ENCODE data around the gene TXN2.

Gene TXN2

GRCh38 chr22:36506637-36507517, 25.4 kb upstream of the TXN2 start, which contains the start of gene FOXRED2:
TSS of gene FOXRED2 (minus strand) at chr22:36507040. CDS start at chr22:36506422, 618 bp downstream.
- Mint-ChIP-seq H3K27ac (no peak within 1 kb of the TSS), H3K27me3 (ENCODE audit: low read depth, poor library complexity) (peaks cover 9% of the 10 kb centered on the region), H3K4me3 (peak within 1 kb of the TSS; percentile 63), H3K9me3 (peaks cover 4% of the 10 kb centered on the region), H3K4me1 (peaks cover 17% of the 10 kb centered on the region), H3K36me3 (ENCODE audit: low read depth) (peaks cover 36% of the 10 kb centered on the region)
- TF ChIP-seq CTCF (IDR thresholded peaks at IDR 0.05) = no peak
- DNase-seq = peak; percentile 87

- Mint-ChIP-seq H3K4me1 (peaks cover 17% of the 10 kb centered on the region), H3K27me3 (ENCODE audit: low read depth, poor library complexity) (peaks cover 9% of the 10 kb centered on the region), H3K4me3 (peak overlapping the region; percentile 56), H3K36me3 (ENCODE audit: low read depth) (peaks cover 30% of the 10 kb centered on the region), H3K27ac (no peak overlapping the region), H3K9me3 (peaks cover 4% of the 10 kb centered on the region)
- no peak for DNase-seq
- TF ChIP-seq CTCF (IDR thresholded peaks at IDR 0.05) = no peak
Observed at GRCh38 chr22:36505998-36506635, 24.7 kb upstream of the TXN2 start.

- H3K4me3 Mint-ChIP-seq = no peak overlapping the region
- H3K27me3 Mint-ChIP-seq (ENCODE audit: low read depth, poor library complexity) = peaks cover 4% of the 10 kb centered on the region
- peak overlapping the region; percentile 80 for H3K27ac Mint-ChIP-seq
- DNase-seq = no peak
- H3K9me3 Mint-ChIP-seq = no peaks in the 10 kb centered on the region
- H3K36me3 Mint-ChIP-seq (ENCODE audit: low read depth) = peaks cover 30% of the 10 kb centered on the region
- H3K4me1 Mint-ChIP-seq = peaks cover 19% of the 10 kb centered on the region
- TF ChIP-seq CTCF (IDR thresholded peaks at IDR 0.05) = no peak
Observed at GRCh38 chr22:36497910-36498665, 16.6 kb upstream of the TXN2 start.

- Mint-ChIP-seq H3K9me3 (no peaks in the 10 kb centered on the region), H3K4me1 (peaks cover 25% of the 10 kb centered on the region), H3K27ac (peak overlapping the region; percentile 72), H3K4me3 (no peak overlapping the region), H3K27me3 (ENCODE audit: low read depth, poor library complexity) (peaks cover 4% of the 10 kb centered on the region), H3K36me3 (ENCODE audit: low read depth) (peaks cover 41% of the 10 kb centered on the region)
- DNase-seq = no peak
- no peak for TF ChIP-seq CTCF (IDR thresholded peaks at IDR 0.05)
Observed at GRCh38 chr22:36493690-36494110, 12.3 kb upstream of the TXN2 start.

GRCh38 chr22:36492109-36492508, 10.7 kb upstream of the TXN2 start:
- Mint-ChIP-seq H3K9me3 (no peaks in the 10 kb centered on the region), H3K36me3 (ENCODE audit: low read depth) (peaks cover 43% of the 10 kb centered on the region), H3K27me3 (ENCODE audit: low read depth, poor library complexity) (peaks cover 4% of the 10 kb centered on the region), H3K27ac (peak overlapping the region; percentile 25), H3K4me3 (no peak overlapping the region), H3K4me1 (peaks cover 25% of the 10 kb centered on the region)
- no peak for DNase-seq
- no peak for TF ChIP-seq CTCF (IDR thresholded peaks at IDR 0.05)

Measured in nephron progenitor cell (in vitro differentiated cells).